ENCODE results near the gene TEAD2. TPM values are rescaled to one million over a fixed set of nuclear protein-coding genes. Genes with fewer than 3 reads are reported as not detected.
"Not testable (repeated sequence)": the region's sequence is repeated elsewhere in the genome, so short reads cannot be mapped to it uniquely, and the experiment has no call there.

The TEAD2 gene
- total RNA-seq, 1 experiment from 2014 or later = 2.4 TPM

- no TSS peak for BruUV-seq (replicated peaks)
Observed at GRCh38 chr19:49333418-49333805, 28.8 kb downstream of the TEAD2 start.

GRCh38 chr19:49332691-49333417 lies 29.4 kb downstream of the TEAD2 start:
- H3K4me1 Mint-ChIP-seq (ENCODE audit: low read depth, unreplicated experiment) = not testable (repeated sequence)

More at GRCh38 chr19:49333418-49333805, 28.8 kb downstream of the TEAD2 start:
- peaks cover 64% of the 10 kb centered on the region for H3K27me3 Mint-ChIP-seq (ENCODE audit: unreplicated experiment)
- no peaks in the 10 kb centered on the region for H3K36me3 Mint-ChIP-seq (ENCODE audit: insufficient read depth, unreplicated experiment)
- H3K27ac Mint-ChIP-seq (ENCODE audit: unreplicated experiment) = no peak overlapping the region
- H3K4me1 Mint-ChIP-seq (ENCODE audit: low read depth, unreplicated experiment) = no peaks in the 10 kb centered on the region
- no peak overlapping the region for H3K4me3 Mint-ChIP-seq (ENCODE audit: low read depth, unreplicated experiment)
- TF ChIP-seq, protein P1, sequence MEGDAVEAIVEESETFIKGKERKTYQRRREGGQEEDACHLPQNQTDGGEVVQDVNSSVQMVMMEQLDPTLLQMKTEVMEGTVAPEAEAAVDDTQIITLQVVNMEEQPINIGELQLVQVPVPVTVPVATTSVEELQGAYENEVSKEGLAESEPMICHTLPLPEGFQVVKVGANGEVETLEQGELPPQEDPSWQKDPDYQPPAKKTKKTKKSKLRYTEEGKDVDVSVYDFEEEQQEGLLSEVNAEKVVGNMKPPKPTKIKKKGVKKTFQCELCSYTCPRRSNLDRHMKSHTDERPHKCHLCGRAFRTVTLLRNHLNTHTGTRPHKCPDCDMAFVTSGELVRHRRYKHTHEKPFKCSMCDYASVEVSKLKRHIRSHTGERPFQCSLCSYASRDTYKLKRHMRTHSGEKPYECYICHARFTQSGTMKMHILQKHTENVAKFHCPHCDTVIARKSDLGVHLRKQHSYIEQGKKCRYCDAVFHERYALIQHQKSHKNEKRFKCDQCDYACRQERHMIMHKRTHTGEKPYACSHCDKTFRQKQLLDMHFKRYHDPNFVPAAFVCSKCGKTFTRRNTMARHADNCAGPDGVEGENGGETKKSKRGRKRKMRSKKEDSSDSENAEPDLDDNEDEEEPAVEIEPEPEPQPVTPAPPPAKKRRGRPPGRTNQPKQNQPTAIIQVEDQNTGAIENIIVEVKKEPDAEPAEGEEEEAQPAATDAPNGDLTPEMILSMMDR (IDR thresholded peaks at IDR 0.05; ENCODE audit: unreplicated experiment) = no peak
- DNase-seq = no peak
- CTCF ChIA-PET = no interaction called here
- intact Hi-C loops (cut with micrococcal nuclease; ENCODE audit: unreplicated experiment) = no loop called here
- H3K9me3 Mint-ChIP-seq (ENCODE audit: low read depth, unreplicated experiment) = no peaks in the 10 kb centered on the region

GRCh38 chr19:49331616-49332055 lies 30.6 kb downstream of the TEAD2 start:
- Mint-ChIP-seq H3K27ac (ENCODE audit: unreplicated experiment) (no peak overlapping the region), H3K27me3 (ENCODE audit: unreplicated experiment) (peaks cover 60% of the 10 kb centered on the region), H3K9me3 (ENCODE audit: low read depth, unreplicated experiment) (no peaks in the 10 kb centered on the region), H3K4me3 (ENCODE audit: low read depth, unreplicated experiment) (no peak overlapping the region), H3K4me1 (ENCODE audit: low read depth, unreplicated experiment) (no peaks in the 10 kb centered on the region), H3K36me3 (ENCODE audit: insufficient read depth, unreplicated experiment) (no peaks in the 10 kb centered on the region)
- BruUV-seq (replicated peaks) = no TSS peak
- peak; percentile 52 for DNase-seq
- intact Hi-C loops (cut with micrococcal nuclease; ENCODE audit: unreplicated experiment) = no loop called here
- CTCF ChIA-PET = interaction anchor here (0.8 kb wide), 1 partner anchor 106 kb away, joined by 3 read pairs; no protein-coding TSS in a partner anchor
- TF ChIP-seq, protein P1 (IDR thresholded peaks at IDR 0.05; ENCODE audit: unreplicated experiment) = no peak

More at GRCh38 chr19:49332691-49333417, 29.4 kb downstream of the TEAD2 start:
- CTCF ChIA-PET = interaction anchor here (0.6 kb wide), 1 partner anchor 46 kb away, joined by 3 read pairs; no protein-coding TSS in a partner anchor
- H3K9me3 Mint-ChIP-seq (ENCODE audit: low read depth, unreplicated experiment); H3K4me3 Mint-ChIP-seq (ENCODE audit: low read depth, unreplicated experiment); intact Hi-C loops (cut with micrococcal nuclease; ENCODE audit: unreplicated experiment); H3K36me3 Mint-ChIP-seq (ENCODE audit: insufficient read depth, unreplicated experiment); H3K27ac Mint-ChIP-seq (ENCODE audit: unreplicated experiment); BruUV-seq (replicated peaks); DNase-seq: not testable (repeated sequence)
- peaks cover 64% of the 10 kb centered on the region for H3K27me3 Mint-ChIP-seq (ENCODE audit: unreplicated experiment)

DNA sequence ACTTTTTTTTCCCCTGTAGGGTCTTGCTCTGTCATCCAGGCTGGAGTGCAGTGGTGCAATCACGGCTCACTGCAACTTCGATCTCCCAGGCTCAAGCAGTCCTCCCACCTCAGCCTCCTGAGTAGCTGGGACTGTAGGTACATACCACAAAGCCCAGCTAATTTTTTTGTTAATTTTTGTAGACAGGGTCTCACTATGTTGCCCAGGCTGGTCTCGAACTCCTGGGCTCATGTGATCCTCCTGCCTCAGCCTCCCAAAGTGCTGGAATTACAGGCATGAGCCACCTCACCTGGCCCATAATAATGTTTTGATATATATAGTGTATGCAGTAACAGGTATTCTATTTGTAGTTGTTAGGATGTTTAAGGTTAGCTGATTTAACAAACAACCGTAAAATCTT lies 31.0 kb downstream of the TEAD2 start:
- not testable (repeated sequence) for H3K27ac Mint-ChIP-seq (ENCODE audit: unreplicated experiment); BruUV-seq (replicated peaks)
- CTCF ChIA-PET = interaction anchor here (0.7 to 1.3 kb wide), 3 partner anchors 32 to 106 kb away, joined by 3 to 4 read pairs (median 4); partner anchors contain the start of gene TEAD2

DNA sequence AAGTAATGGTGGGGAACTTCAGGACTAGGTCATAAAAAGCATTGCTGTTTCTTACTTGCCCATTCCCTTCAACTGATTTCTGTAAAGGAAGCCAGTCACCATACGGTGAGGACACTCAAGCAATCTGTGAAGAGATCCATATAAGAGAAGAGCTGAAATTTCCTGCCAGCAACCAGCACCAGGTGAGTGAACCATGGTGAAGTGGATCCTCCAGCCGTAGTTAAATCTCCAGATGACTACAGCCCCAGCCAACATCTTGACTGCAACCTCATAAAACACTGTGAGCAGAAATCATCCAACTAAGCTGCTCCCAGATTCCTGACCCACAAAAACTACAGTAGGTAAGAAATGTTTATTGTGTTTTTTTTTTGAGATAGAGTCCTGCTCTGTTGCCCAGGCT lies 33.5 kb downstream of the TEAD2 start:
- BruUV-seq (replicated peaks) = no TSS peak
- peaks cover 44% of the 10 kb centered on the region for H3K27me3 Mint-ChIP-seq (ENCODE audit: unreplicated experiment)
- intact Hi-C loops (cut with micrococcal nuclease; ENCODE audit: unreplicated experiment) = loop anchor here (1.0 kb wide), 2 partner anchors 62 to 102 kb away; no protein-coding TSS in a partner anchor
- TF ChIP-seq, protein P1 (IDR thresholded peaks at IDR 0.05; ENCODE audit: unreplicated experiment) = no peak
- no peak overlapping the region for H3K4me3 Mint-ChIP-seq (ENCODE audit: low read depth, unreplicated experiment)
- DNase-seq = no peak
- CTCF ChIA-PET = no interaction called here
- no peak overlapping the region for H3K27ac Mint-ChIP-seq (ENCODE audit: unreplicated experiment)
- no peaks in the 10 kb centered on the region for H3K36me3 Mint-ChIP-seq (ENCODE audit: insufficient read depth, unreplicated experiment)
- H3K9me3 Mint-ChIP-seq (ENCODE audit: low read depth, unreplicated experiment) = peaks cover 3% of the 10 kb centered on the region
- no peaks in the 10 kb centered on the region for H3K4me1 Mint-ChIP-seq (ENCODE audit: low read depth, unreplicated experiment)

More for the DNA sequence above, 31.0 kb downstream of the TEAD2 start:
- H3K9me3 Mint-ChIP-seq (ENCODE audit: low read depth, unreplicated experiment); H3K4me1 Mint-ChIP-seq (ENCODE audit: low read depth, unreplicated experiment); H3K4me3 Mint-ChIP-seq (ENCODE audit: low read depth, unreplicated experiment); intact Hi-C loops (cut with micrococcal nuclease; ENCODE audit: unreplicated experiment); DNase-seq; H3K36me3 Mint-ChIP-seq (ENCODE audit: insufficient read depth, unreplicated experiment): not testable (repeated sequence)
- peaks cover 56% of the 10 kb centered on the region for H3K27me3 Mint-ChIP-seq (ENCODE audit: unreplicated experiment)
